AG04450 (cell line): ENCODE measurements around the gene EIPR1. TPM values are rescaled to one million over a fixed set of nuclear protein-coding genes. Genes with fewer than 3 reads are reported as not detected.
A peak's percentile ranks its signal among the peaks of the same experiment; 100 is the strongest.

Experiments
- CTCF ChIA-PET: fragments of 300-600, 350-600 bp; formaldehyde crosslinking; extraction: SDS; loops from one replicate; lab custom pipeline; 2022; ENCODE audit warnings: antibody characterized with exemption, inconsistent platforms; lab: Charles Lee
- POLR2A ChIA-PET: fragments of 350-600 bp; formaldehyde crosslinking; extraction: SDS; loops from one replicate; lab custom pipeline; 2021; ENCODE audit warnings: antibody characterized with exemption, inconsistent platforms; lab: Yijun Ruan, JAX
- DNase-seq: peaks from one replicate; pipeline ENCODE4 v3.0.0-alpha.2; 2011; ENCODE audit warnings: low read depth, low spot score
- H3K27ac ChIP-seq: one replicate; pipeline ENCODE4 v1.5.1; 2012; ENCODE audit warnings: low read depth, low read length, control low read depth
- H3K27me3 ChIP-seq: one replicate; pipeline ENCODE4 v1.6.0; 2012; ENCODE audit warnings: low read length; ENCODE audit not compliant: control insufficient read depth, insufficient read depth
- H3K4me3 ChIP-seq: 2 replicates; pipeline ENCODE4 v1.5.1; 2011; ENCODE audit warnings: mild to moderate bottlenecking, low read depth, low read length, control low read depth
- H3K9me3 ChIP-seq: 2 replicates; pipeline ENCODE4 v1.5.1; 2012; ENCODE audit warnings: low read length; ENCODE audit not compliant: control insufficient read depth, insufficient read depth
- CTCF ChIP-seq: IDR thresholded peaks from 2 replicates; pipeline ENCODE4 v1.5.1; 2011; ENCODE audit warnings: low read depth, low read length, control low read depth, inconsistent platforms
- polyA plus RNA-seq: library from polyadenylated mRNA; depleted of rRNA; stranded (reverse); fragments of >200 nt; gene quantifications from 2 replicates; pipeline ENCODE4 v1.2.3, GENCODE V29; 2011

The EIPR1 gene
- polyA plus RNA-seq, 1 experiment: 33.2 TPM

- H3K9me3 ChIP-seq: peaks cover 4% of the 10 kb centered on the region; the same call in 1 of the 2 replicates
- ChIA-PET POLR2A (no interaction called here), CTCF (interaction anchor here (1.0 to 4.4 kb wide), 2 partner anchors 34 to 35 kb away, joined by 4 to 39 read pairs; no protein-coding TSS in a partner anchor)
- no peak for TF ChIP-seq CTCF
- H3K27me3 ChIP-seq: no peaks in the 10 kb centered on the region
- no peak for DNase-seq
- H3K4me3 ChIP-seq: no peak overlapping the region
- no peak overlapping the region for H3K27ac ChIP-seq
Observed at GRCh38 chr2:3388412-3388738, 10.8 kb upstream of the EIPR1 start.

- Histone ChIP-seq H3K4me3 (no peak overlapping the region), H3K27me3 (no peaks in the 10 kb centered on the region), H3K9me3 (peaks cover 4% of the 10 kb centered on the region; the same call in 1 of the 2 replicates), H3K27ac (no peak overlapping the region)
- no peak for DNase-seq
- POLR2A ChIA-PET: interaction anchor here (1.9 kb wide), 1 partner anchor 10 kb away, joined by 10 read pairs; the partner anchor contains the start of gene EIPR1
- CTCF ChIA-PET: interaction anchor here (1.3 to 4.4 kb wide), 2 partner anchors 12 to 36 kb away, joined by 3 to 39 read pairs; no protein-coding TSS in a partner anchor
- no peak for TF ChIP-seq CTCF
Observed at GRCh38 chr2:3387644-3388411, 10.2 kb upstream of the EIPR1 start.

GRCh38 chr2:3387011-3387410, 9.4 kb upstream of the EIPR1 start:
- no peak overlapping the region for H3K4me3 ChIP-seq
- H3K27ac ChIP-seq: peak overlapping the region; percentile 47
- H3K9me3 ChIP-seq: peaks cover 4% of the 10 kb centered on the region; the same call in 1 of the 2 replicates
- CTCF ChIA-PET: interaction anchor here (1.1 to 4.4 kb wide), 5 partner anchors 8 to 84 kb away, joined by 3 to 39 read pairs (median 4); no protein-coding TSS in a partner anchor
- TF ChIP-seq CTCF: no peak
- POLR2A ChIA-PET: interaction anchor here (1.9 kb wide), 1 partner anchor 9 kb away, joined by 10 read pairs; the partner anchor contains the start of gene EIPR1
- H3K27me3 ChIP-seq: no peaks in the 10 kb centered on the region
- no peak for DNase-seq

GRCh38 chr2:3386448-3386958, 8.9 kb upstream of the EIPR1 start:
- POLR2A ChIA-PET: interaction anchor here (1.9 kb wide), 1 partner anchor 9 kb away, joined by 10 read pairs; the partner anchor contains the start of gene EIPR1
- CTCF ChIA-PET: interaction anchor here (1.0 to 4.4 kb wide), 6 partner anchors 8 to 1636 kb away, joined by 3 to 39 read pairs (median 4); no protein-coding TSS in a partner anchor
- TF ChIP-seq CTCF: no peak

More at GRCh38 chr2:3386448-3386958, 8.9 kb upstream of the EIPR1 start:
- Histone ChIP-seq H3K9me3 (peaks cover 4% of the 10 kb centered on the region; the same call in 1 of the 2 replicates), H3K27ac (peak overlapping the region; percentile 74), H3K4me3 (no peak overlapping the region; the same call in 1 of the 2 replicates), H3K27me3 (no peaks in the 10 kb centered on the region)
- no peak for DNase-seq
